ENCODE data around the gene TTC21A. TPM values are rescaled to one million over a fixed set of nuclear protein-coding genes. Genes with fewer than 3 reads are reported as not detected.

TTC21A gene
- total RNA-seq, 4 donors from 2014 or later, result 1.7 to 8.6 (median 3.9) TPM

DNA sequence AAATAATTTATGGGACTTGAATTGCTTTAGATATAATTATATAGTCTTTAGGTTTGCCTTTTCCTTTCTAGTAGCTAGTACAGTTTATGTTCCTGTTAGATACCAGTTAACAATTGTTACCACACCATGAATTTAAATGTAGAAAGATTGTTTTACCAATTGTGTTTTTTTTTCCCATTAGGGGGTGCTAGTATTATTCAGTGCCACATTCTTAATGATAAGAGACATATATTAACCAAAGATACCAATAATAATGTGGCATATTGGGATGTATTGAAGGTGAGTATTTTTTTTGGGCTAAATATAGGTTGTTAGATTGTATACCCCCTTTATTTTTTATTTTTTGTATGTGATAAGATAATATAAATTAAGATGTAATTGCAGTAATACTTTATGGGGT is 27.9 kb upstream of the TTC21A start:
- Histone ChIP-seq H3K9me3 (no peaks in the 10 kb centered on the region), H3K27ac (replicated peaks in 1 of 4) (no peak overlapping the region), H3K27me3 (no peaks in the 10 kb centered on the region), H3K36me3 (peaks cover 31 to 89% (median 55%) of the 10 kb centered on the region in 4 donors), H3K4me3 (no peak overlapping the region), H3K4me1 (no peaks in the 10 kb centered on the region)
- TF ChIP-seq EP300 (IDR thresholded peaks at IDR 0.05) (no peak), POLR2AphosphoS5 (IDR thresholded peaks at IDR 0.05) (no peak), POLR2A (IDR thresholded peaks at IDR 0.05; ENCODE audit: low read depth) (no peak)
- TF ChIP-seq, protein P1, sequence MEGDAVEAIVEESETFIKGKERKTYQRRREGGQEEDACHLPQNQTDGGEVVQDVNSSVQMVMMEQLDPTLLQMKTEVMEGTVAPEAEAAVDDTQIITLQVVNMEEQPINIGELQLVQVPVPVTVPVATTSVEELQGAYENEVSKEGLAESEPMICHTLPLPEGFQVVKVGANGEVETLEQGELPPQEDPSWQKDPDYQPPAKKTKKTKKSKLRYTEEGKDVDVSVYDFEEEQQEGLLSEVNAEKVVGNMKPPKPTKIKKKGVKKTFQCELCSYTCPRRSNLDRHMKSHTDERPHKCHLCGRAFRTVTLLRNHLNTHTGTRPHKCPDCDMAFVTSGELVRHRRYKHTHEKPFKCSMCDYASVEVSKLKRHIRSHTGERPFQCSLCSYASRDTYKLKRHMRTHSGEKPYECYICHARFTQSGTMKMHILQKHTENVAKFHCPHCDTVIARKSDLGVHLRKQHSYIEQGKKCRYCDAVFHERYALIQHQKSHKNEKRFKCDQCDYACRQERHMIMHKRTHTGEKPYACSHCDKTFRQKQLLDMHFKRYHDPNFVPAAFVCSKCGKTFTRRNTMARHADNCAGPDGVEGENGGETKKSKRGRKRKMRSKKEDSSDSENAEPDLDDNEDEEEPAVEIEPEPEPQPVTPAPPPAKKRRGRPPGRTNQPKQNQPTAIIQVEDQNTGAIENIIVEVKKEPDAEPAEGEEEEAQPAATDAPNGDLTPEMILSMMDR (IDR thresholded peaks at IDR 0.05), result no peak
- intact Hi-C loops (cut with DNase I), result no loop called here
- DNase-seq (ENCODE audit: extremely low spot score), result no peak

DNA sequence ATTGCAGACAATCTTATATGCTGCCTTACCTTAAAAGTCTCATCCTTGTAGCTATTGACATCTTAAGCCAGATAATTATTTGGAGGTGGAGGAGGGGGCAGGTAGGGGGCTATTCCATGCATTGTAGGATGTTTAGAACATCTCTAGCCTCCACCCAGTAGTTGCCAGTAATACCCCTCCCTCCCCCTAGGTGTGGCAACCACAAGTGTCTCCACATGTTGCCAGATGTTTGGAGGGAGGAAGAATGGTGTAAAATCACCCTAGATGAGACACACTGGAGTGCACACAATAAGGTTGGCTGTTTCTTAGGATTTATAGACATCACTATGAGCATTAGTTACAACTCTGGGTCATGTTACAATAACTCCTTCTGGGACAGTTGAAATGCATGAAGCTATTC is 27.5 kb upstream of the TTC21A start:
- Histone ChIP-seq H3K4me3 (no peak overlapping the region), H3K36me3 (peaks cover 26 to 89% (median 52%) of the 10 kb centered on the region in 4 donors), H3K27me3 (no peaks in the 10 kb centered on the region), H3K9me3 (no peaks in the 10 kb centered on the region), H3K4me1 (no peaks in the 10 kb centered on the region), H3K27ac (replicated peaks in 1 of 4) (no peak overlapping the region)
- no peak for DNase-seq (ENCODE audit: extremely low spot score)
- intact Hi-C loops (cut with DNase I), result no loop called here
- no peak for TF ChIP-seq POLR2A (IDR thresholded peaks at IDR 0.05; ENCODE audit: low read depth)
- no peak for TF ChIP-seq POLR2AphosphoS5 (IDR thresholded peaks at IDR 0.05)
- no peak for TF ChIP-seq EP300 (IDR thresholded peaks at IDR 0.05)
- TF ChIP-seq, protein P1 (IDR thresholded peaks at IDR 0.05), result no peak

- over 99% methylated on average over 4 of the region's 4 CpGs for WGBS
- DNase-seq (ENCODE audit: extremely low spot score), result peak; percentile 7
- Histone ChIP-seq H3K27ac (replicated peaks in 1 of 4) (no peak overlapping the region), H3K36me3 (peaks cover 26 to 89% (median 51%) of the 10 kb centered on the region in 4 donors), H3K4me1 (no peaks in the 10 kb centered on the region), H3K4me3 (no peak overlapping the region), H3K27me3 (no peaks in the 10 kb centered on the region), H3K9me3 (no peaks in the 10 kb centered on the region)
- TF ChIP-seq POLR2AphosphoS5 (IDR thresholded peaks at IDR 0.05), result no peak
- TF ChIP-seq, protein P1 (IDR thresholded peaks at IDR 0.05), result no peak
- TF ChIP-seq POLR2A (IDR thresholded peaks at IDR 0.05; ENCODE audit: low read depth), result no peak
- no peak for TF ChIP-seq EP300 (IDR thresholded peaks at IDR 0.05)
- intact Hi-C loops (cut with DNase I), result no loop called here
These were observed 24.7 kb upstream of the TTC21A start for GRCh38 chr3:39082666-39083313.

DNA sequence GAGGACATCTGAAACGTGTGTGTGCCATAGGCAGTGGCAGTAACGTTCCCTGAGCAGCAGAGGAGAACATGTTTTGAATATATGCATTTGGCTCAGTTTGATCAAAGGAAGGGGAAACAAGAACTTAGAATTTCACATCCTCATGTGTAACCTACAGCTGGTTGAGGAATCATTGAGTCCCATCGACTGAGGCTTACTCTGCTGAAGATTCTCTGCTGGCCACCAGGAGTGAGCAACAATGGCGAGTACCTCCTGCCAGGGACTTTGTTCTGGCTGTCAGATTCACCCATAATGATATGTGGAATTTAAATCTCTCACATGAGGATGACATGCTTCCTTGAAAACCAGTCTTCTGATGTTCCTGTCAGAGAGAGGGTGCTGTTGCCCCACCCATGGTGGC is 21.3 kb upstream of the TTC21A start:
- Histone ChIP-seq H3K27ac (replicated peaks in 1 of 4) (no peak overlapping the region), H3K9me3 (no peaks in the 10 kb centered on the region), H3K36me3 (peaks cover 51 to 91% (median 67%) of the 10 kb centered on the region in 4 donors), H3K27me3 (no peaks in the 10 kb centered on the region), H3K4me3 (no peak overlapping the region), H3K4me1 (no peaks in the 10 kb centered on the region)
- intact Hi-C loops (cut with DNase I), result no loop called here
- WGBS, result 86% methylated on average over 3 of the region's 4 CpGs
- TF ChIP-seq POLR2AphosphoS5 (IDR thresholded peaks at IDR 0.05), result no peak
- no peak for TF ChIP-seq POLR2A (IDR thresholded peaks at IDR 0.05; ENCODE audit: low read depth)
- TF ChIP-seq, protein P1 (IDR thresholded peaks at IDR 0.05), result no peak
- TF ChIP-seq EP300 (IDR thresholded peaks at IDR 0.05), result no peak
- DNase-seq (ENCODE audit: extremely low spot score), result peak; percentile 62

DNA sequence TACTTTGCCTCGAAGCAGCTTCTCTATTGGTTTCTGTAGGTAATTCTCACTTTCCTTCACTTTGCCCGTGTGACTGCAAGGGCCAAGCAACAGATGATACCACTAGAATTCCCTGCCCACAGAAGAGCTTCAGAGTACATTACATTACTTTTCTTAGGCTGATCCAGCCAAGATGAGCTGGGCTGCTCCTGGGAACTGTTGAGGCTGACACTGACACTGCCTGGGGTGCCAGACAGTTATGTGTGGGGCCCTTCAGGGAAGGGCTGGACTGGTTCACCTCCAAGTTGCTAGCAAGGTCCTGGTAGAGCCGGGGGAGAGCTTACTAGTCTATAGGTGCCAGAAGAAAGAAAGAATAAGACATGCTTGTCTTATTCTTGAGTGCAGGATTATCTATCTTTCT is 19.0 kb upstream of the TTC21A start:
- DNase-seq (ENCODE audit: extremely low spot score), result peak; percentile 17
- Histone ChIP-seq H3K4me1 (no peaks in the 10 kb centered on the region), H3K9me3 (no peaks in the 10 kb centered on the region), H3K27ac (replicated peaks in 1 of 4) (no peak overlapping the region), H3K4me3 (no peak overlapping the region), H3K27me3 (no peaks in the 10 kb centered on the region), H3K36me3 (peaks cover 66 to 95% (median 80%) of the 10 kb centered on the region in 4 donors)
- no peak for TF ChIP-seq POLR2AphosphoS5 (IDR thresholded peaks at IDR 0.05)
- no peak for TF ChIP-seq POLR2A (IDR thresholded peaks at IDR 0.05; ENCODE audit: low read depth)
- TF ChIP-seq, protein P1 (IDR thresholded peaks at IDR 0.05), result no peak
- TF ChIP-seq EP300 (IDR thresholded peaks at IDR 0.05), result no peak
- 90% methylated on average over 3 of the region's 3 CpGs for WGBS
- intact Hi-C loops (cut with DNase I), result no loop called here
